Parathyroid adenoma (tissue), 2 donors: Measurements from ENCODE around the gene PTTG1.

ENCODE experiments used
- H2AFZ ChIP-seq: fragments of 300-600 bp; sonication (generic); one replicate; pipeline ENCODE4 v1.7.0; 2017; ENCODE audit warnings: antibody characterized with exemption, mild to moderate bottlenecking
- H3K27ac ChIP-seq: fragments of 300-600 bp; sonication (generic); one replicate; pipeline ENCODE4 v1.7.0; 2017
- H3K27me3 ChIP-seq: fragments of 300-600 bp; sonication (generic); one replicate; pipeline ENCODE4 v1.7.0; 2017; ENCODE audit warnings: low read length; ENCODE audit not compliant: control insufficient read depth, insufficient read depth
- H3K36me3 ChIP-seq: fragments of 300-600 bp; sonication (generic); one replicate; pipeline ENCODE4 v1.7.0; 2017; ENCODE audit warnings: low read length; ENCODE audit not compliant: control insufficient read depth, insufficient read depth
- H3K4me1 ChIP-seq: fragments of 300-600 bp; sonication (generic); one replicate; pipeline ENCODE4 v1.7.0; 2017; ENCODE audit warnings: control low read depth
- H3K4me2 ChIP-seq: fragments of 300-600 bp; sonication (generic); one replicate; pipeline ENCODE4 v1.7.0; 2017; ENCODE audit warnings: low read length
- H3K4me3 ChIP-seq: fragments of 300-600 bp; sonication (generic); one replicate; pipeline ENCODE4 v1.7.0; 2017; ENCODE audit warnings: low read depth, low read length
- H3K79me2 ChIP-seq: fragments of 300-600 bp; sonication (generic); one replicate; pipeline ENCODE4 v1.7.0; 2017; ENCODE audit warnings: control low read depth
- H3K9ac ChIP-seq: fragments of 300-600 bp; sonication (generic); one replicate; pipeline ENCODE4 v1.7.0; 2017; ENCODE audit warnings: mild to moderate bottlenecking
- H3K9me3 ChIP-seq: fragments of 300-600 bp; sonication (generic); one replicate; pipeline ENCODE4 v1.7.0; 2017; ENCODE audit warnings: low read length; ENCODE audit not compliant: control insufficient read depth
- CTCF ChIP-seq: fragments of 300-600 bp; sonication (generic); IDR thresholded peaks from one replicate; pipeline ENCODE4 v1.7.0; 2017; ENCODE audit warnings: antibody characterized with exemption, mild to moderate bottlenecking
- donor health status: primary hyperparathyroidism.

PTTG1 gene

GRCh38 chr5:160444407-160444806 is 22.8 kb downstream of the PTTG1 start:
- Histone ChIP-seq H3K4me2 (no peak overlapping the region), H3K9me3 (no peaks in the 10 kb centered on the region), H3K27me3 (no peaks in the 10 kb centered on the region)

GRCh38 chr5:160445132-160445531 is 23.5 kb downstream of the PTTG1 start:
- no peaks in the 10 kb centered on the region for H3K9me3 ChIP-seq
- H3K4me2 ChIP-seq = no peak overlapping the region
- H3K4me1 ChIP-seq = no peaks in the 10 kb centered on the region
- no peak for TF ChIP-seq CTCF
- no peak overlapping the region for H3K4me3 ChIP-seq
- H2AFZ ChIP-seq = no peak overlapping the region
- H3K27me3 ChIP-seq = no peaks in the 10 kb centered on the region
- no peak overlapping the region for H3K27ac ChIP-seq
- H3K79me2 ChIP-seq = no peaks in the 10 kb centered on the region
- H3K9ac ChIP-seq = no peak overlapping the region
- H3K36me3 ChIP-seq = no peaks in the 10 kb centered on the region

More at GRCh38 chr5:160444407-160444806, 22.8 kb downstream of the PTTG1 start:
- TF ChIP-seq CTCF = no peak
- Histone ChIP-seq H3K4me3 (no peak overlapping the region), H3K27ac (no peak overlapping the region), H2AFZ (no peak overlapping the region), H3K9ac (no peak overlapping the region), H3K79me2 (no peaks in the 10 kb centered on the region), H3K36me3 (no peaks in the 10 kb centered on the region), H3K4me1 (no peaks in the 10 kb centered on the region)

GRCh38 chr5:160445751-160446150 is 24.1 kb downstream of the PTTG1 start:
- no peak for TF ChIP-seq CTCF
- H3K27me3 ChIP-seq = no peaks in the 10 kb centered on the region
- H3K4me3 ChIP-seq = no peak overlapping the region
- H3K9me3 ChIP-seq = no peaks in the 10 kb centered on the region
- no peak overlapping the region for H3K9ac ChIP-seq
- H2AFZ ChIP-seq = no peak overlapping the region
- H3K4me2 ChIP-seq = no peak overlapping the region
- no peaks in the 10 kb centered on the region for H3K79me2 ChIP-seq
- no peaks in the 10 kb centered on the region for H3K36me3 ChIP-seq
- no peak overlapping the region for H3K27ac ChIP-seq
- H3K4me1 ChIP-seq = no peaks in the 10 kb centered on the region

- Histone ChIP-seq H2AFZ (no peak overlapping the region), H3K9ac (no peak overlapping the region), H3K27me3 (no peaks in the 10 kb centered on the region), H3K9me3 (no peaks in the 10 kb centered on the region), H3K79me2 (no peaks in the 10 kb centered on the region), H3K4me1 (peaks cover 5% of the 10 kb centered on the region), H3K4me3 (no peak overlapping the region), H3K4me2 (no peak overlapping the region), H3K36me3 (no peaks in the 10 kb centered on the region), H3K27ac (no peak overlapping the region)
- no peak for TF ChIP-seq CTCF
Observed at GRCh38 chr5:160448886-160449285, 27.2 kb downstream of the PTTG1 start.

- Histone ChIP-seq H3K27ac (no peak overlapping the region), H3K4me3 (no peak overlapping the region), H3K4me1 (peaks cover 5% of the 10 kb centered on the region), H3K79me2 (no peaks in the 10 kb centered on the region), H3K36me3 (no peaks in the 10 kb centered on the region), H3K27me3 (no peaks in the 10 kb centered on the region), H2AFZ (no peak overlapping the region), H3K4me2 (no peak overlapping the region), H3K9ac (no peak overlapping the region), H3K9me3 (no peaks in the 10 kb centered on the region)
- TF ChIP-seq CTCF = no peak
Observed at GRCh38 chr5:160449458-160449857, 27.8 kb downstream of the PTTG1 start.
